ENCODE measurements around the gene C19orf81. TPM values are rescaled to one million over a fixed set of nuclear protein-coding genes. Genes with fewer than 3 reads are reported as not detected.

Gene C19orf81
- total and polyA plus RNA-seq, 2 of the 13 experiments (the other 11 are each of a cell fraction or from before 2014, with no cell fraction given), result not detected

- POLR2A ChIA-PET, result interaction anchor here (0.6 kb wide), 1 partner anchor 314 kb away, joined by 3 read pairs; no protein-coding TSS in a partner anchor
- Histone ChIP-seq H3K4me2 (ENCODE audit: low read depth, low read length) (no peak overlapping the region), H3K4me1 (ENCODE audit: insufficient read depth, low read length) (no peaks in the 10 kb centered on the region; the same call in 1 of the 2 replicates), H3K27ac (ENCODE audit: extremely low read length, insufficient read depth, low read length) (no peak overlapping the region), H4K20me1 (ENCODE audit: insufficient read depth, low read length) (no peaks in the 10 kb centered on the region), H3K27me3 (ENCODE audit: control insufficient read depth in 1 of 2, insufficient read depth in 2 of 2, low read length in 2 of 2) (peaks cover 7 to 36% of the 10 kb centered on the region in 2 experiments), H3K9me3 (ENCODE audit: low read length) (no peaks in the 10 kb centered on the region), H3K79me2 (ENCODE audit: insufficient read depth, low read length) (no peaks in the 10 kb centered on the region), H3K9ac (ENCODE audit: insufficient read depth, low read depth, low read length) (no peak overlapping the region), H3K4me3 (replicated peaks in 1 of 3; ENCODE audit: insufficient read depth in 1 of 3, low read depth in 2 of 3, low read length in 3 of 3) (no peak overlapping the region), H2AFZ (ENCODE audit: low read length) (no peak overlapping the region), H3K36me3 (replicated peaks in 1 of 2; ENCODE audit: control insufficient read depth in 1 of 2, insufficient read depth in 2 of 2, low read length in 2 of 2) (no peaks in the 10 kb centered on the region)
- TF ChIP-seq TGIF2 (CRISPR knock-in tag; IDR thresholded peaks at IDR 0.05), result no peak
- no peak for TF ChIP-seq CENPX (CRISPR knock-in tag; IDR thresholded peaks at IDR 0.05)
- peak; percentile 74 for TF ChIP-seq ZNF629 (CRISPR knock-in tag; conservative IDR thresholded peaks at IDR 0.05)
- CTCF ChIA-PET (ENCODE audit: low intra/inter-chr PET ratio, low total read pairs), result no interaction called here
- WGBS (ENCODE audit: low lambda C conversion rate), result 31% methylated on average over 2 of the region's 2 CpGs
- no peak for DNase-seq (ENCODE audit: low spot score)
- no TSS peak for BruUV-seq (replicated peaks)
- in situ Hi-C loops (cut with HindIII; ENCODE audit: extremely low pct_ligation_motif_present, low pct_unique_long_range_greater_than_20kb), result no loop called here
- intact Hi-C loops (cut with micrococcal nuclease; ENCODE audit: unreplicated experiment), result no loop called here
- no peak for FAIRE-seq
- no peak for ATAC-seq
Measured at GRCh38 chr19:50640368-50640767, 8.9 kb upstream of the C19orf81 start.

GRCh38 chr19:50644315-50644915 lies 4.8 kb upstream of the C19orf81 start:
- no peak for DNase-seq (ENCODE audit: low spot score)
- BruUV-seq (replicated peaks), result no TSS peak
- in situ Hi-C loops (cut with HindIII; ENCODE audit: extremely low pct_ligation_motif_present, low pct_unique_long_range_greater_than_20kb), result no loop called here
- Histone ChIP-seq H3K4me3 (replicated peaks in 1 of 3; ENCODE audit: insufficient read depth in 1 of 3, low read depth in 2 of 3, low read length in 3 of 3) (no peak overlapping the region), H3K27ac (ENCODE audit: extremely low read length, insufficient read depth, low read length) (no peak overlapping the region), H3K36me3 (replicated peaks in 1 of 2; ENCODE audit: control insufficient read depth in 1 of 2, insufficient read depth in 2 of 2, low read length in 2 of 2) (no peaks in the 10 kb centered on the region), H3K9me3 (ENCODE audit: low read length) (no peaks in the 10 kb centered on the region), H3K9ac (ENCODE audit: insufficient read depth, low read depth, low read length) (no peak overlapping the region), H3K27me3 (ENCODE audit: control insufficient read depth in 1 of 2, insufficient read depth in 2 of 2, low read length in 2 of 2) (peaks cover 3 to 10% of the 10 kb centered on the region in 2 experiments; a peak in 4 of 5 replicates), H4K20me1 (ENCODE audit: insufficient read depth, low read length) (no peaks in the 10 kb centered on the region), H3K4me2 (ENCODE audit: low read depth, low read length) (no peak overlapping the region), H3K4me1 (ENCODE audit: insufficient read depth, low read length) (no peaks in the 10 kb centered on the region), H2AFZ (ENCODE audit: low read length) (no peak overlapping the region), H3K79me2 (ENCODE audit: insufficient read depth, low read length) (no peaks in the 10 kb centered on the region)
- FAIRE-seq, result no peak
- WGBS (ENCODE audit: low lambda C conversion rate), result 2% methylated on average over 1 of the region's 1 CpG
- intact Hi-C loops (cut with micrococcal nuclease; ENCODE audit: unreplicated experiment), result no loop called here
- CTCF ChIA-PET (ENCODE audit: low intra/inter-chr PET ratio, low total read pairs), result no interaction called here
- POLR2A ChIA-PET, result no interaction called here
- no peak for ATAC-seq
- TF ChIP-seq ZSCAN31 (CRISPR knock-in tag; IDR thresholded peaks at IDR 0.05; ENCODE audit: low read depth) (no peak), PPARG (CRISPR knock-in tag; conservative IDR thresholded peaks at IDR 0.05) (no peak), FOXO1 (CRISPR knock-in tag; IDR thresholded peaks at IDR 0.05) (no peak), ZNF570 (CRISPR knock-in tag; IDR thresholded peaks at IDR 0.05; ENCODE audit: borderline replicate concordance) (no peak), STAG1 (CRISPR knock-in tag; IDR thresholded peaks at IDR 0.05) (no peak), E2F5 (CRISPR knock-in tag; conservative IDR thresholded peaks at IDR 0.05) (no peak), ZNF790 (CRISPR knock-in tag; IDR thresholded peaks at IDR 0.05; ENCODE audit: borderline replicate concordance) (no peak), KLF13 (CRISPR knock-in tag; IDR thresholded peaks at IDR 0.05) (no peak), ZNF609 (CRISPR knock-in tag; IDR thresholded peaks at IDR 0.05; ENCODE audit: borderline replicate concordance) (no peak), HOXA3 (CRISPR knock-in tag; IDR thresholded peaks at IDR 0.05) (no peak), ZNF329 (CRISPR knock-in tag; IDR thresholded peaks at IDR 0.05; ENCODE audit: low read depth) (no peak)

Measured in HepG2 (cell line).